ENCODE results near the gene DIAPH1. TPM values are rescaled to one million over a fixed set of nuclear protein-coding genes. Genes with fewer than 3 reads are reported as not detected.

DIAPH1 gene
- total and polyA plus RNA-seq, 4 donors: 51.5 to 74.7 (median 70.9) TPM

DNA sequence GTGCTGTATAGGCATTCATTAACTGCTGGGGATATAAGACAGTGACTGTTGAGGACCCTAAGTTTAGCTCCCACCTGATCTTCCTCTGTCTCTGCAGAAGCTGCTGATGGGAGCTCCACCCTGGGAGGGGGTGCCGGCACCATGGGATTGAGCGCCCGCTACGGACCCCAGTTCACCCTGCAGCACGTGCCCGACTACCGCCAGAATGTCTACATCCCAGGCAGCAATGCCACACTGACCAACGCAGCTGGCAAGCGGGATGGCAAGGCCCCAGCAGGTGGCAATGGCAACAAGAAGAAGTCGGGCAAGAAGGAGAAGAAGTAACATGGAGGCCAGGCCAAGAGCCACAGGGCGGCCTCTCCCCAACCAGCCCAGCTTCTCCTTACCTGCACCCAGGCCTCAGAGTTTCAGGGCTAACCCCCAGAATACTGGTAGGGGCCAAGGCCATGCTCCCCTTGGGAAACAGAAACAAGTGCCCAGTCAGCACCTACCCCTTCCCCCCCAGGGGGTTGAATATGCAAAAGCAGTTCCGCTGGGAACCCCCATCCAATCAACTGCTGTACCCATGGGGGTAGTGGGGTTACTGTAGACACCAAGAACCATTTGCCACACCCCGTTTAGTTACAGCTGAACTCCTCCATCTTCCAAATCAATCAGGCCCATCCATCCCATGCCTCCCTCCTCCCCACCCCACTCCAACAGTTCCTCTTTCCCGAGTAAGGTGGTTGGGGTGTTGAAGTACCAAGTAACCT is 107.8 kb downstream of the DIAPH1 start:
- Histone ChIP-seq H3K27me3 (ENCODE audit: control insufficient read depth in 4 of 4, insufficient read depth in 4 of 4, low read length in 3 of 4) (no peaks in the 10 kb centered on the region), H3K36me3 (ENCODE audit: control insufficient read depth in 4 of 4, insufficient read depth in 3 of 4, low read depth in 1 of 4, low read length in 3 of 4) (peaks cover 0 to 11% (median 6%) of the 10 kb centered on the region in 4 donors), H3K27ac (ENCODE audit: low read depth in 1 of 2, low read length in 2 of 2) (no peak overlapping the region), H3K9ac (ENCODE audit: low read depth in 1 of 2, low read length in 2 of 2) (no peak overlapping the region), H3K4me3 (ENCODE audit: low read depth in 1 of 3, low read length in 3 of 3) (no peak overlapping the region), H3K9me3 (ENCODE audit: control insufficient read depth in 4 of 4, low read length in 3 of 4) (no peaks in the 10 kb centered on the region), H3K4me1 (ENCODE audit: control insufficient read depth in 4 of 4, insufficient read depth in 4 of 4, low read length in 3 of 4) (peaks cover 4 to 20% (median 7%) of the 10 kb centered on the region in 4 donors)
- no peak for DNase-seq (ENCODE audit: low spot score)
- TF ChIP-seq RAD21 (IDR thresholded peaks at IDR 0.05) (no peak), HNF4A (conservative IDR thresholded peaks at IDR 0.05) (no peak), JUND (IDR thresholded peaks at IDR 0.05) (no peak), YY1 (IDR thresholded peaks at IDR 0.05) (no peak), TAF1 (conservative IDR thresholded peaks at IDR 0.05) (no peak), EGR1 (IDR thresholded peaks at IDR 0.05; ENCODE audit: low read depth in 2 of 2) (no peak), FOXA1 (IDR thresholded peaks at IDR 0.05) (no peak), HNF4G (IDR thresholded peaks at IDR 0.05) (no peak)
- TF ChIP-seq, protein P1, sequence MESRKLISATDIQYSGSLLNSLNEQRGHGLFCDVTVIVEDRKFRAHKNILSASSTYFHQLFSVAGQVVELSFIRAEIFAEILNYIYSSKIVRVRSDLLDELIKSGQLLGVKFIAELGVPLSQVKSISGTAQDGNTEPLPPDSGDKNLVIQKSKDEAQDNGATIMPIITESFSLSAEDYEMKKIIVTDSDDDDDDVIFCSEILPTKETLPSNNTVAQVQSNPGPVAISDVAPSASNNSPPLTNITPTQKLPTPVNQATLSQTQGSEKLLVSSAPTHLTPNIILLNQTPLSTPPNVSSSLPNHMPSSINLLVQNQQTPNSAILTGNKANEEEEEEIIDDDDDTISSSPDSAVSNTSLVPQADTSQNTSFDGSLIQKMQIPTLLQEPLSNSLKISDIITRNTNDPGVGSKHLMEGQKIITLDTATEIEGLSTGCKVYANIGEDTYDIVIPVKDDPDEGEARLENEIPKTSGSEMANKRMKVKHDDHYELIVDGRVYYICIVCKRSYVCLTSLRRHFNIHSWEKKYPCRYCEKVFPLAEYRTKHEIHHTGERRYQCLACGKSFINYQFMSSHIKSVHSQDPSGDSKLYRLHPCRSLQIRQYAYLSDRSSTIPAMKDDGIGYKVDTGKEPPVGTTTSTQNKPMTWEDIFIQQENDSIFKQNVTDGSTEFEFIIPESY (IDR thresholded peaks at IDR 0.05): no peak
- TF ChIP-seq, protein P2, sequence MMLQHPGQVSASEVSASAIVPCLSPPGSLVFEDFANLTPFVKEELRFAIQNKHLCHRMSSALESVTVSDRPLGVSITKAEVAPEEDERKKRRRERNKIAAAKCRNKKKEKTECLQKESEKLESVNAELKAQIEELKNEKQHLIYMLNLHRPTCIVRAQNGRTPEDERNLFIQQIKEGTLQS (IDR thresholded peaks at IDR 0.05): no peak
- WGBS: 96% methylated on average over 14 of the region's 14 CpGs

DNA sequence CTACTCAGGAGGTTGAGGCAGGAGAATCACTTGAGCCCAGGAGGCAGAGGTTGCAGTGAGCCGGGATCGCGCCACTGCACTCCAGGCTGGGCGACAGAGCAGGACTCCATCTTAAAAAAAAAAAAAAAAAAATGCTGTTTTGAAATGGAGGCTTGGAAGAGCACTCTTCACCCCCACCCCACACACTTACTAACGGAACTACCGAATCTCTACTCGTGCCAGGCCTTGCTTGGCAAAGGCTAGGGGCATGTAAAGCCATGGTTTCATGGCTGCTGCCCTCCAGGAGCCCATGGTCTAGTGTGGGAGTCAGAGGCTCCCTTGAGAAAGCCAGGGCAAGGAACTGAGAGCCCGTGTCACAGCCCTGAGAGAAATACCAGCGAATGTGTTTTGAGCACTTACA is 108.6 kb downstream of the DIAPH1 start:
- H3K9me3 ChIP-seq (ENCODE audit: control insufficient read depth in 4 of 4, low read length in 3 of 4): no peaks in the 10 kb centered on the region
- WGBS: 92% methylated on average over 9 of the region's 9 CpGs
- H3K4me3 ChIP-seq (ENCODE audit: low read depth in 1 of 3, low read length in 3 of 3): no peak overlapping the region
- no peak overlapping the region for H3K9ac ChIP-seq (ENCODE audit: low read depth in 1 of 2, low read length in 2 of 2)
- no peak for TF ChIP-seq YY1 (IDR thresholded peaks at IDR 0.05)
- TF ChIP-seq TAF1 (conservative IDR thresholded peaks at IDR 0.05): no peak
- TF ChIP-seq, protein P3, sequence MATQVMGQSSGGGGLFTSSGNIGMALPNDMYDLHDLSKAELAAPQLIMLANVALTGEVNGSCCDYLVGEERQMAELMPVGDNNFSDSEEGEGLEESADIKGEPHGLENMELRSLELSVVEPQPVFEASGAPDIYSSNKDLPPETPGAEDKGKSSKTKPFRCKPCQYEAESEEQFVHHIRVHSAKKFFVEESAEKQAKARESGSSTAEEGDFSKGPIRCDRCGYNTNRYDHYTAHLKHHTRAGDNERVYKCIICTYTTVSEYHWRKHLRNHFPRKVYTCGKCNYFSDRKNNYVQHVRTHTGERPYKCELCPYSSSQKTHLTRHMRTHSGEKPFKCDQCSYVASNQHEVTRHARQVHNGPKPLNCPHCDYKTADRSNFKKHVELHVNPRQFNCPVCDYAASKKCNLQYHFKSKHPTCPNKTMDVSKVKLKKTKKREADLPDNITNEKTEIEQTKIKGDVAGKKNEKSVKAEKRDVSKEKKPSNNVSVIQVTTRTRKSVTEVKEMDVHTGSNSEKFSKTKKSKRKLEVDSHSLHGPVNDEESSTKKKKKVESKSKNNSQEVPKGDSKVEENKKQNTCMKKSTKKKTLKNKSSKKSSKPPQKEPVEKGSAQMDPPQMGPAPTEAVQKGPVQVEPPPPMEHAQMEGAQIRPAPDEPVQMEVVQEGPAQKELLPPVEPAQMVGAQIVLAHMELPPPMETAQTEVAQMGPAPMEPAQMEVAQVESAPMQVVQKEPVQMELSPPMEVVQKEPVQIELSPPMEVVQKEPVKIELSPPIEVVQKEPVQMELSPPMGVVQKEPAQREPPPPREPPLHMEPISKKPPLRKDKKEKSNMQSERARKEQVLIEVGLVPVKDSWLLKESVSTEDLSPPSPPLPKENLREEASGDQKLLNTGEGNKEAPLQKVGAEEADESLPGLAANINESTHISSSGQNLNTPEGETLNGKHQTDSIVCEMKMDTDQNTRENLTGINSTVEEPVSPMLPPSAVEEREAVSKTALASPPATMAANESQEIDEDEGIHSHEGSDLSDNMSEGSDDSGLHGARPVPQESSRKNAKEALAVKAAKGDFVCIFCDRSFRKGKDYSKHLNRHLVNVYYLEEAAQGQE (IDR thresholded peaks at IDR 0.05): no peak
- TF ChIP-seq NR2F2 (IDR thresholded peaks at IDR 0.05): no peak
- TF ChIP-seq, protein P4, sequence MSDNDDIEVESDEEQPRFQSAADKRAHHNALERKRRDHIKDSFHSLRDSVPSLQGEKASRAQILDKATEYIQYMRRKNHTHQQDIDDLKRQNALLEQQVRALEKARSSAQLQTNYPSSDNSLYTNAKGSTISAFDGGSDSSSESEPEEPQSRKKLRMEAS (IDR thresholded peaks at IDR 0.05): no peak
- TF ChIP-seq, protein P1 (IDR thresholded peaks at IDR 0.05): no peak
- no peak for TF ChIP-seq HNF4A (conservative IDR thresholded peaks at IDR 0.05)
- TF ChIP-seq, protein P2 (IDR thresholded peaks at IDR 0.05): no peak
- TF ChIP-seq EGR1 (IDR thresholded peaks at IDR 0.05; ENCODE audit: low read depth in 2 of 2): no peak
- TF ChIP-seq HNF4G (IDR thresholded peaks at IDR 0.05): no peak
- no peak for TF ChIP-seq FOXA1 (IDR thresholded peaks at IDR 0.05)
- TF ChIP-seq RXRA (IDR thresholded peaks at IDR 0.05): no peak
- no peak for TF ChIP-seq GABPA (IDR thresholded peaks at IDR 0.05 in 1 of 2, conservative IDR thresholded peaks at IDR 0.05 in 1 of 2)
- no peak for TF ChIP-seq JUND (IDR thresholded peaks at IDR 0.05)
- TF ChIP-seq RAD21 (IDR thresholded peaks at IDR 0.05): no peak
- no peak for TF ChIP-seq FOXA2 (IDR thresholded peaks at IDR 0.05)
- TF ChIP-seq SP1 (IDR thresholded peaks at IDR 0.05): no peak
- TF ChIP-seq, protein P5, sequence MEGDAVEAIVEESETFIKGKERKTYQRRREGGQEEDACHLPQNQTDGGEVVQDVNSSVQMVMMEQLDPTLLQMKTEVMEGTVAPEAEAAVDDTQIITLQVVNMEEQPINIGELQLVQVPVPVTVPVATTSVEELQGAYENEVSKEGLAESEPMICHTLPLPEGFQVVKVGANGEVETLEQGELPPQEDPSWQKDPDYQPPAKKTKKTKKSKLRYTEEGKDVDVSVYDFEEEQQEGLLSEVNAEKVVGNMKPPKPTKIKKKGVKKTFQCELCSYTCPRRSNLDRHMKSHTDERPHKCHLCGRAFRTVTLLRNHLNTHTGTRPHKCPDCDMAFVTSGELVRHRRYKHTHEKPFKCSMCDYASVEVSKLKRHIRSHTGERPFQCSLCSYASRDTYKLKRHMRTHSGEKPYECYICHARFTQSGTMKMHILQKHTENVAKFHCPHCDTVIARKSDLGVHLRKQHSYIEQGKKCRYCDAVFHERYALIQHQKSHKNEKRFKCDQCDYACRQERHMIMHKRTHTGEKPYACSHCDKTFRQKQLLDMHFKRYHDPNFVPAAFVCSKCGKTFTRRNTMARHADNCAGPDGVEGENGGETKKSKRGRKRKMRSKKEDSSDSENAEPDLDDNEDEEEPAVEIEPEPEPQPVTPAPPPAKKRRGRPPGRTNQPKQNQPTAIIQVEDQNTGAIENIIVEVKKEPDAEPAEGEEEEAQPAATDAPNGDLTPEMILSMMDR (IDR thresholded peaks at IDR 0.05; ENCODE audit: low read depth, low read length, missing input control): no peak
- no peak for DNase-seq (ENCODE audit: low spot score)
- peaks cover 0 to 8% (median under 1%) of the 10 kb centered on the region in 4 donors for H3K36me3 ChIP-seq (ENCODE audit: control insufficient read depth in 4 of 4, insufficient read depth in 3 of 4, low read depth in 1 of 4, low read length in 3 of 4)
- no peaks in the 10 kb centered on the region for H3K27me3 ChIP-seq (ENCODE audit: control insufficient read depth in 4 of 4, insufficient read depth in 4 of 4, low read length in 3 of 4)
- peak overlapping the region in 1 of 2 donors; percentile 46 for H3K27ac ChIP-seq (ENCODE audit: low read depth in 1 of 2, low read length in 2 of 2)
- H3K4me1 ChIP-seq (ENCODE audit: control insufficient read depth in 4 of 4, insufficient read depth in 4 of 4, low read length in 3 of 4): peaks cover 4 to 20% (median 7%) of the 10 kb centered on the region in 4 donors

Measured in liver (tissue), 9 donors.